Neuronal stem cell (in vitro differentiated cells): ENCODE results near the gene SLC25A26.

Experiments used
- DNase-seq: peaks from one replicate; pipeline ENCODE4 v3.0.0-alpha.2; 2013; ENCODE audit warnings: low spot score
- H2AFZ ChIP-seq: one replicate; pipeline ENCODE4 v1.6.1; 2013; ENCODE audit warnings: mild to moderate bottlenecking, low read length, inconsistent platforms
- H2AK5ac ChIP-seq: 2 replicates; pipeline ENCODE4 v1.6.1; 2013; ENCODE audit warnings: low read depth, mild to moderate bottlenecking, inconsistent platforms, low read length, moderate library complexity, mixed read lengths
- H2BK120ac ChIP-seq: 2 replicates; pipeline ENCODE4 v1.6.1; 2013; ENCODE audit warnings: low read depth, mild to moderate bottlenecking, inconsistent platforms, low read length, moderate library complexity, mixed read lengths
- H2BK12ac ChIP-seq: one replicate; pipeline ENCODE4 v1.6.1; 2013; ENCODE audit warnings: low read length, inconsistent platforms
- H2BK15ac ChIP-seq: 2 replicates; pipeline ENCODE4 v1.6.1; 2013; ENCODE audit warnings: mild to moderate bottlenecking, low read length, inconsistent platforms, mixed read lengths
- H2BK5ac ChIP-seq: one replicate; pipeline ENCODE4 v1.6.1; 2013; ENCODE audit warnings: inconsistent platforms, mild to moderate bottlenecking, low read length, moderate library complexity
- H3K14ac ChIP-seq: one replicate; pipeline ENCODE4 v1.6.1; 2013; ENCODE audit warnings: low read length, inconsistent platforms
- H3K18ac ChIP-seq: 2 replicates; pipeline ENCODE4 v1.6.1; 2013; ENCODE audit warnings: low read length, inconsistent platforms
- H3K23ac ChIP-seq: 2 replicates; pipeline ENCODE4 v1.6.1; 2013; ENCODE audit warnings: low read depth, mild to moderate bottlenecking, mixed read lengths, low read length, inconsistent platforms; ENCODE audit not compliant: poor library complexity
- H3K27ac ChIP-seq: replicated peaks from 3 replicates; pipeline ENCODE4 v1.5.1; 2013; ENCODE audit warnings: low read length, inconsistent platforms
- H3K27me3 ChIP-seq, 3 experiments: 2 replicates each; pipeline ENCODE4 v1.6.1; 2013; ENCODE audit warnings: low read length in 3 of 3, mild to moderate bottlenecking in 2 of 3, inconsistent platforms in 1 of 3, low read depth in 1 of 3, mixed read lengths in 1 of 3, moderate library complexity in 1 of 3; ENCODE audit not compliant: control insufficient read depth in 3 of 3, insufficient read depth in 3 of 3
- H3K36me3 ChIP-seq, 2 donors: replicated peaks in 1 of 2; 2 replicates each; pipeline ENCODE4 v1.6.1; 2013; ENCODE audit warnings: low read length in 2 of 2; ENCODE audit not compliant: control insufficient read depth in 2 of 2, insufficient read depth in 2 of 2
- H3K4ac ChIP-seq: 2 replicates; pipeline ENCODE4 v1.6.1; 2013; ENCODE audit warnings: inconsistent platforms, mild to moderate bottlenecking, low read length, moderate library complexity
- H3K4me1 ChIP-seq, 2 donors: 1 replicate in 1 of 2; 2 replicates in 1 of 2; pipeline ENCODE4 v1.6.1; 2013; ENCODE audit warnings: low read length in 2 of 2, low read depth in 1 of 2; ENCODE audit not compliant: control insufficient read depth in 2 of 2, insufficient read depth in 1 of 2
- H3K4me2 ChIP-seq: one replicate; pipeline ENCODE4 v1.6.1; 2013; ENCODE audit warnings: mild to moderate bottlenecking, low read length, inconsistent platforms; ENCODE audit not compliant: insufficient read depth, poor library complexity, severe bottlenecking
- H3K4me3 ChIP-seq, 2 donors: 2 replicates each; pipeline ENCODE4 v1.5.1; 2013; ENCODE audit warnings: low read length in 2 of 2, mild to moderate bottlenecking in 2 of 2, inconsistent platforms in 1 of 2, moderate library complexity in 1 of 2
- H3K79me1 ChIP-seq: one replicate; pipeline ENCODE4 v1.6.1; 2013; ENCODE audit warnings: low read depth, mild to moderate bottlenecking, inconsistent platforms, low read length, moderate library complexity
- H3K9ac ChIP-seq: one replicate; pipeline ENCODE4 v1.6.1; 2013; ENCODE audit warnings: mild to moderate bottlenecking, low read depth, low read length, inconsistent platforms; ENCODE audit not compliant: poor library complexity
- H3K9me3 ChIP-seq, 2 donors: replicated peaks in 1 of 2; 2 replicates each; pipeline versions ENCODE3 to v1.6.1; 2013; ENCODE audit warnings: low read length in 2 of 2, mild to moderate bottlenecking in 2 of 2, inconsistent platforms in 1 of 2, low read depth in 1 of 2, mixed read lengths in 1 of 2, moderate library complexity in 1 of 2; ENCODE audit not compliant: control insufficient read depth in 2 of 2, insufficient read depth in 1 of 2
- H4K8ac ChIP-seq: one replicate; pipeline ENCODE4 v1.6.1; 2013; ENCODE audit warnings: low read depth, mild to moderate bottlenecking, inconsistent platforms, low read length, moderate library complexity
- H4K91ac ChIP-seq: one replicate; pipeline ENCODE4 v1.6.1; 2013; ENCODE audit warnings: low read length, low read depth, mild to moderate bottlenecking, inconsistent platforms; ENCODE audit not compliant: poor library complexity
- WGBS, 2 donors: extraction: QIAGEN DNeasy Blood & Tissue Kit; methylation state at CpG; one replicate each; pipeline ENCODE4 v1.1.7; 2013; ENCODE audit warnings: missing lambda C conversion rate in 2 of 2, mixed read lengths in 1 of 2; ENCODE audit not compliant: insufficient read length in 2 of 2, insufficient replicate concordance in 1 of 2; ENCODE audit errors: extremely low coverage in 2 of 2; 5-methylcytosine and 5-hydroxymethylcytosine counted together

Gene SLC25A26

GRCh38 chr3:66195347-66195783 is 25.4 kb upstream of the SLC25A26 start:
- no CpG with 5 or more reads among the region's 21 CpGs for WGBS, 2 donors
- Histone ChIP-seq H3K36me3 (no peaks in the 10 kb centered on the region), H3K79me1 (no peaks in the 10 kb centered on the region), H3K4ac (no peak overlapping the region), H3K4me3 (no peak overlapping the region), H3K14ac (no peak overlapping the region), H2BK5ac (no peak overlapping the region), H3K27me3 (no peaks in the 10 kb centered on the region), H2BK120ac (no peak overlapping the region), H3K4me1 (peaks cover 0 to 2% of the 10 kb centered on the region in 2 donors), H3K23ac (no peak overlapping the region), H4K8ac (no peak overlapping the region), H3K9ac (no peak overlapping the region), H3K9me3 (peaks cover 0 to 7% of the 10 kb centered on the region in 2 donors), H2BK15ac (no peak overlapping the region), H3K18ac (no peak overlapping the region), H3K27ac (no peak overlapping the region), H2AFZ (peak overlapping the region; percentile 84), H2AK5ac (no peak overlapping the region), H3K4me2 (no peak overlapping the region), H2BK12ac (no peak overlapping the region), H4K91ac (no peak overlapping the region)
- no peak for DNase-seq

GRCh38 chr3:66196633-66197032 is 24.2 kb upstream of the SLC25A26 start:
- Histone ChIP-seq H2AFZ (no peak overlapping the region), H3K14ac (no peak overlapping the region), H3K4me3 (no peak overlapping the region), H3K9me3 (peaks cover 0 to 7% of the 10 kb centered on the region in 2 donors), H3K18ac (no peak overlapping the region), H2BK15ac (no peak overlapping the region), H2BK12ac (no peak overlapping the region), H2AK5ac (no peak overlapping the region), H3K23ac (no peak overlapping the region), H3K9ac (no peak overlapping the region), H3K4ac (no peak overlapping the region), H3K36me3 (no peaks in the 10 kb centered on the region), H3K27ac (no peak overlapping the region), H3K79me1 (no peaks in the 10 kb centered on the region), H4K8ac (no peak overlapping the region), H2BK120ac (no peak overlapping the region), H3K4me1 (peaks cover 0 to 2% of the 10 kb centered on the region in 2 donors), H3K4me2 (no peak overlapping the region), H4K91ac (no peak overlapping the region), H2BK5ac (no peak overlapping the region), H3K27me3 (no peaks in the 10 kb centered on the region)
- no peak for DNase-seq

DNA sequence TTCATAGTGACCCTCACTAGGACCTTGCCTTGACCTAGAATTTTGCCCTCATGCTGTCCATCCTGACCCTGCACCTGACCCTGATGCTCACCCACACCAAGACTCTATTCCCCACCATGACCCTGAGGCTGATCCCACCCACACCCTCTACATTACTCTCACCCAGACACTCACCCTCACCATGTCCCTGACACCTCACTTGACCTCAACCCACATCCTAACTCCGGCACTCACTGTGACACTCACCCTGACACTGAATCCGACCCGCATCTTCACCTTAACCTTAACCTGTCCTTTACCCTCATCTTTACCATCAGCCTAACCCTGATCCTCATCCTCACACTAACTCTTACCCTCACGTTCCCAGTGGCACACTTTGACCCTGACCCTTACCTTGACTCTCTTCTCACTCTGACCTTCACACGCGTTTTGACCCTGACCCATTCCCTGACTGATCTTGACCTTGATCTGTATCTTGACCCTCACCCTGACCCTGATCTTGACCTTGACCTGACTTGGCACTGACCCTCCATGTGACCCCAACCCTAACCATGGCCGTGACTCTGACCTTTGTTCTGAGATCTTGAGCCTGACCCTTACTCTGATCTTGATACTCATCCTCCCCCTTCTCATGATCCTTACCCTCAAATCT is 22.2 kb upstream of the SLC25A26 start:
- H3K36me3 ChIP-seq: no peaks in the 10 kb centered on the region
- no peak overlapping the region for H3K4me2 ChIP-seq
- H3K14ac ChIP-seq: no peak overlapping the region
- peak overlapping the region in 1 of 2 donors; percentile 18 for H3K4me3 ChIP-seq
- H2BK15ac ChIP-seq: no peak overlapping the region
- no peak overlapping the region for H4K8ac ChIP-seq
- no peak for DNase-seq
- H4K91ac ChIP-seq: no peak overlapping the region
- H2BK120ac ChIP-seq: no peak overlapping the region
- H3K9me3 ChIP-seq: peaks cover 0 to 7% of the 10 kb centered on the region in 2 donors
- H2AFZ ChIP-seq: no peak overlapping the region
- H3K18ac ChIP-seq: no peak overlapping the region
- no peaks in the 10 kb centered on the region for H3K79me1 ChIP-seq
- H3K4ac ChIP-seq: no peak overlapping the region
- no peak overlapping the region for H3K23ac ChIP-seq
- no peaks in the 10 kb centered on the region for H3K27me3 ChIP-seq
- peak overlapping the region; percentile 3 for H3K9ac ChIP-seq
- WGBS, 2 donors: 100% methylated on average over 1 of the region's 7 CpGs; no CpG with 5 or more reads in 1 of the 2 donors
- H2BK5ac ChIP-seq: no peak overlapping the region
- no peak overlapping the region for H2AK5ac ChIP-seq
- no peak overlapping the region for H3K27ac ChIP-seq
- H3K4me1 ChIP-seq: peaks cover 0 to 2% of the 10 kb centered on the region in 2 donors
- H2BK12ac ChIP-seq: no peak overlapping the region

DNA sequence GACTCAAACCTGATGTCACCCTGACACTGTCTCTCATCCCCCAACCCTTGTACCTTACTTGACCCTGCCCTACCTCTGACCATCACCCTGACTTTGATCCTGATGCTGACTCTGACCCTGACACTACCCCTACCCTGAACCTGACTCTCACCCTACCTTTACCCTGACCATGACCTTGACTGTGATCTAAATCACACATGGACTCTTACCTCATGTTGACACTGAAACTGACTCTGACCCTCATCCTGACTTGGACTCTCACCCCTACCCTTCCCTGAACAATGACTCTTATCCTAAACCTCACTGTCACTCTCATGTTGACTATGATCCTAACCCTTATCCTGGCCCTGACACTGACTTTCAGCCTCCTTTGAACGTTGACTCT is 21.7 kb upstream of the SLC25A26 start:
- DNase-seq: no peak
- no peak overlapping the region for H2AFZ ChIP-seq
- H3K27ac ChIP-seq: no peak overlapping the region
- no peak overlapping the region for H3K4ac ChIP-seq
- H3K23ac ChIP-seq: no peak overlapping the region
- no peak overlapping the region for H2BK15ac ChIP-seq
- H3K36me3 ChIP-seq: no peaks in the 10 kb centered on the region
- no peak overlapping the region for H3K18ac ChIP-seq
- H2BK120ac ChIP-seq: no peak overlapping the region
- no peak overlapping the region for H3K4me3 ChIP-seq
- no peaks in the 10 kb centered on the region for H3K79me1 ChIP-seq
- no peak overlapping the region for H4K8ac ChIP-seq
- H3K4me1 ChIP-seq: peaks cover 0 to 2% of the 10 kb centered on the region in 2 donors
- H3K27me3 ChIP-seq: no peaks in the 10 kb centered on the region
- no peak overlapping the region for H2AK5ac ChIP-seq
- no peak overlapping the region for H2BK12ac ChIP-seq
- H3K9me3 ChIP-seq: peaks cover 0 to 7% of the 10 kb centered on the region in 2 donors
- no peak overlapping the region for H4K91ac ChIP-seq
- no peak overlapping the region for H3K14ac ChIP-seq
- no peak overlapping the region for H2BK5ac ChIP-seq
- no peak overlapping the region for H3K4me2 ChIP-seq
- H3K9ac ChIP-seq: peak overlapping the region; percentile 14
- no CpG with 5 or more reads among the region's 1 CpG for WGBS, 2 donors
